Activated T-helper 1 cell treated with anti-CD3 and anti-CD28 coated beads, Interleukin-2, amount 50 U/mL, for 16 hours (primary cell): ENCODE measurements around the gene PODXL.
"Not testable (repeated sequence)": the region's sequence is repeated elsewhere in the genome, so short reads cannot be mapped to it uniquely, and the experiment has no call there.

Experiments
- DNase-seq, 2 donors: peaks; one replicate each; pipeline ENCODE4 v3.0.0-alpha.2; 2020; ENCODE audit warnings: low read depth in 1 of 2, low spot score in 1 of 2

PODXL gene

GRCh38 chr7:131538071-131538812, 18.2 kb downstream of the PODXL start:
- no peak for DNase-seq

DNA sequence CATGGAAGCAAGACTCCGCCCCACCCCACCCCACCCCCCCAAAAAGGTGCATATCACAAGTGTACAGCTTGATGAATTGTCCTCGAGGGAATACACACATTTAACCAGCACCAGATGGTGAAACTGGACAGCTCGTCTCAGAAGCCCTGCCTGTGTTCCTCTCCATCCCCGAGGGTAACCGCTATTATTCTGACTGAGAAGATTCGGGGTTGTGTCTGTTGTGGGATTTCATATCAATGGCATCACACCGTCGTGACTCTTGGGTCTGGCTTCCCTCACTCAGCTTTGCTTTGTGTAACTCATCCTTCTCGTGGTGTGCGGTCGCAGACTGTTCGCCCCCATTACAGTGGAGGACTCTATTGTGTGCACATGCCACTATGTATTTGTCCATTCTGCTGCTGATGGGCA, 18.9 kb downstream of the PODXL start:
- no peak for DNase-seq

GRCh38 chr7:131536361-131536849, 20.0 kb downstream of the PODXL start:
- DNase-seq: no peak

GRCh38 chr7:131533566-131534561, 22.6 kb downstream of the PODXL start:
- no peak for DNase-seq

GRCh38 chr7:131533151-131533559, 23.3 kb downstream of the PODXL start:
- DNase-seq: no peak

DNA sequence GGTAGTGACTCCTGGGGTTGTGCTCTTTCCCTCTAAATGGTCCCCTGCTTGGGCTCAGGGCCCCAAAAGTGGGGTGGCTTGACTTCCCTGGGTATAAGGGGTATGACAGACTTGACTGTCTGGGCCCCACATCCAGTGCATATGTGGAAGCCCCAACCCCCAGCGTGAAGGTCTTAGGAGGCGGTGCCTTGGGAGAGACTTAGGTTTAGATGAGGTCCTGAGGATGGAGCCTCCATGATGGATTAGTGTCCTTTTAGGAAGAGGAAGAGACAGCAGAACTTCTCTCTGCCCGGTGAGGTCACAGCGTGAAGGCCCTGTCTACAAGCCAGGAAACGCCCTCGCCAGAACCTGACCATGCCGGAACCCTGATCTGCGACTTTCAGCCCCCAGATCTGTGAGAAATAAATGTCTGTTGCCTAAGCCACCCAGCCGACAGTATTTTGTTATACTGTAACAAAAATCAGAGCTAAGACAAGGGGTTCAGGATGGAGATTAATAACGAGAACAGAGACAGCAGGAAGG, 23.8 kb downstream of the PODXL start:
- DNase-seq: no peak

- no peak for DNase-seq
Observed at GRCh38 chr7:131530137-131530536, 26.3 kb downstream of the PODXL start.

DNA sequence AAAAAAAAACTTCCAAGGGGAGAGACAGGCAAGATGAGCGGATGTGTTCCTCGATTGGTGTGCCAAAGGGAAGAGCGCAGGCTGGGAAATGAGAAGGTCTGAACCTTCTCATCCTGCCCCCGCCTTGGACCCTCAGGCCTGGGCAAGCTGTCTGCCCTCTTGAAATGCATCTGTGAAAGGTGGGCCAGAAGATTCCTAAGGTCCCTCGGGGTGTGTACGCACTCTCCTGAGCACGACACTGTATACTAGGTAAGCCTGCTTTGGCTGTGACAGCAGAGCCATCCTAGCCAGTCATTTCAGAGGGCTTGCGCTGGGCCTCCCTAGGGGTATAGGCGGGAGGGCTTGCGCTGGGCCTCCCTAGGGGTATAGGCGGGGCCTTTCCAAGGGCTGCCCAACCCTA, 26.8 kb downstream of the PODXL start:
- no peak for DNase-seq

GRCh38 chr7:131529179-131529578, 27.2 kb downstream of the PODXL start:
- DNase-seq: no peak

DNA sequence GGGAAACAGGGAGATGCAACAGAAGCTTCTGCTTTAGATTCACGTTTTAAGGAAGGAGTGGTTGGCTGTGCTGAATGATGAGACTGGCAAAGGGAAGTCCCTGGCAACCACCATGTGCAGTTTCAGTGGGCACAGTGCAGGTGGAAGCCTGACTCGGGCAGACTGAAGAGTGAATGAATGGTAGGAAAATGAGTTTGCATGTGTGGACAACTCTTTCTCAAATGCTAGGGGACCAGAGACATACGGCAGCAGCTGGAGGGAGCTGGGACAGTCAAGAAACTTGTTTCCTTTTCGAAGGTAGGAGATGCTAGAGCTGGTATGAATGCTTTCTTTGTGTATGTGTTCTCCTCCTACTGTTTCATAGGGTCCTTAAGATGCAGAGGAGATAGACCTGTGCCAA, 29.0 kb downstream of the PODXL start:
- no peak for DNase-seq

GRCh38 chr7:131525820-131526219, 30.6 kb downstream of the PODXL start:
- no peak for DNase-seq

- DNase-seq: no peak
Observed at GRCh38 chr7:131524703-131525102, 31.7 kb downstream of the PODXL start.

GRCh38 chr7:131524115-131524514, 32.3 kb downstream of the PODXL start:
- no peak for DNase-seq

DNA sequence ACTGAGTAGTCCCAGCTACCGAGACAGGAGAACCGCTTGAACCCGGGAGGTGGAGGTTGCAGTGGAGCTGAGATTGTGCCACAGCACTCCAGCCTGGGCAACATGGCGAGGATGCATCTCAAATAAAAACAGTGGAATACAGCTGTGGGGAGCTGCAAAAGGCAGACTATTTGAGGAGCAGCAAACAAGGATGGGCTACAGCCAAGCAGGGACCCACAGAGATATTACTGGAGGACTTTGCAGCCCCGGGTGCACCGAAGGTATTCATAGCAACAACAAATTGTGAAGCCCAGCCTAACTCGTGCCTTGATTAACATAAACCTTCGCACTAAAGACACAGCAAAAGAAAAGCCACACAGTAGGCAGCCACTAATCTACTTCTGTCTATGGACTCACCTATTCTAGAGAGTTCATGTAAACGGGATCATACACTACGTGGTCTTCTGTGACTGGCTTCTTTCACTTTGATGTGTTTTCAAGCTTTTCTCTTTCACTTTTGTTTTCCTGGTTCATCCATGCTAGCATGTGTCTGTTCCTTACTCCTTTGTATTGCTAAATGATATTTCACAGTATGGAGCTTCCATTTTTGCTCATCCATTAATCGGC, 34.0 kb downstream of the PODXL start:
- DNase-seq: no peak

GRCh38 chr7:131521651-131522163, 34.7 kb downstream of the PODXL start:
- DNase-seq: no peak

- DNase-seq: no peak
Observed at GRCh38 chr7:131518626-131519025, 37.8 kb downstream of the PODXL start.

GRCh38 chr7:131517218-131517923, 39.1 kb downstream of the PODXL start:
- DNase-seq: no peak

DNA sequence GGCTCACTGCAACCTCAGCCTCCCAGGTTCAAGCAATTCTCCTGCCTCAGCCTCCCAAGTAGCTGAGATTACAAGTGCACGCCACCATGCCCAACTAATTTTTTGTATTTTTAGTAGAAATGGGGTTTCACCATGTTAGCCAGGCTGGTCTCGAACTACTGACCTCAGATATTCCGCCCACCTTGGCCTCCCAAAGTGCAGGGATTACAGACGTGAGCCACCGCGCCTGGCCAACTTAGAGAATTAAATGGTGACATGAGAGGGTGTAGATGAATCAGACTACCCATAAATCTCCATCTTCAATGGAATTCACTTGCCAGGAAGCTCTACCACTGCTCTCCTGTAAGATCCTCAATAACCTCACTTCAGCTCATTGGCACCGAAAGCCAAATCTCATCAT, 41.0 kb downstream of the PODXL start:
- not testable (repeated sequence) for DNase-seq

GRCh38 chr7:131513245-131514061, 43.0 kb downstream of the PODXL start:
- DNase-seq: peak; percentile 55 to 61
